ENCODE measurements around the gene TPSAB1.

TPSAB1 gene

GRCh38 chr16:1286513-1287094, 46.1 kb downstream of the TPSAB1 start:
- TF ChIP-seq CTCF (IDR thresholded peaks at IDR 0.05; ENCODE audit: insufficient read depth, low read length, poor library complexity, severe bottlenecking): no peak
- H3K27me3 ChIP-seq (replicated peaks; ENCODE audit: control insufficient read depth, insufficient read depth, low read length): no peaks in the 10 kb centered on the region; the same call in 1 of the 2 replicates

GRCh38 chr16:1287982-1288670, 47.6 kb downstream of the TPSAB1 start:
- no peaks in the 10 kb centered on the region for H3K36me3 ChIP-seq (ENCODE audit: control insufficient read depth, insufficient read depth, low read length)
- no peak for TF ChIP-seq CTCF (IDR thresholded peaks at IDR 0.05; ENCODE audit: insufficient read depth, low read length, poor library complexity, severe bottlenecking)
- DNase-seq (ENCODE audit: extremely low read depth, insufficient read length): no peak
- H3K27me3 ChIP-seq (replicated peaks; ENCODE audit: control insufficient read depth, insufficient read depth, low read length): no peaks in the 10 kb centered on the region; the same call in 1 of the 2 replicates
- H3K4me3 ChIP-seq (replicated peaks; ENCODE audit: low read depth, low read length): no peak overlapping the region

More at GRCh38 chr16:1286513-1287094, 46.1 kb downstream of the TPSAB1 start:
- Histone ChIP-seq H3K4me3 (replicated peaks; ENCODE audit: low read depth, low read length) (no peak overlapping the region), H3K36me3 (ENCODE audit: control insufficient read depth, insufficient read depth, low read length) (no peaks in the 10 kb centered on the region)
- DNase-seq (ENCODE audit: extremely low read depth, insufficient read length): no peak

DNA sequence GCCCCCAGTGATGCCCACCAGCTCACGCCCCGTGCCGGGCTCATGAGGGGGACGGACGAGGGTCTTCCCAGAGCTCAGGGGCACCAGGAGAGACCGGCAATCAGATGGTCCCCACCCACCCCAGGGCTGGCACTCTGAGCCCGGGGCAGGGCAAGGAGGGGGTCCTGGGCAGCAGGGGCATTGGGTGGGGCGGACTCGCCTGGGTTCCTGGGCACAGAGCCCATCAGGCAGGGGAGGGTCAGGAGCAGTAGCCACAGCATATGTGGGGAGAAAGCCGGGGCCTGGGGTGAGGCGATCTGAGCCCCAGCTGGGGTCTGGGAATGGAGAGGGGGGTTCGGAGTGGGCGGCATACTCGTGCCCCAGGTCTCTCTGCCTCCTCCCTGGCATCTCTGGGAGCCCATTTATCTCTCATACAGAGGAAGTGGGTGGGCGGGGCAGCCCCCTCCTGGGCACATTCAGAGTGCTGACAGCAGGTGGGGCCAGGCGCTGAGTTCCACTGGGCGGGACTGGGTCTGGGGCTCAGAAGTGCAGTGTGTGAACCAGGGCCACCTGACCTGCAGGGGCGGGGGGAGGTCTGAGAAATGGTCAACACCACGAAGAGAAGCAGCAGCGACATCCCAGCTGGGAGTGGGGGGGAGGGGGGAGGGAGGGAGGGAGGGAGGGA, 48.4 kb downstream of the TPSAB1 start:
- DNase-seq (ENCODE audit: extremely low read depth, insufficient read length): no peak
- Histone ChIP-seq H3K27me3 (replicated peaks; ENCODE audit: control insufficient read depth, insufficient read depth, low read length) (no peaks in the 10 kb centered on the region; the same call in 1 of the 2 replicates), H3K4me3 (replicated peaks; ENCODE audit: low read depth, low read length) (no peak overlapping the region), H3K36me3 (ENCODE audit: control insufficient read depth, insufficient read depth, low read length) (no peaks in the 10 kb centered on the region)
- TF ChIP-seq CTCF (IDR thresholded peaks at IDR 0.05; ENCODE audit: insufficient read depth, low read length, poor library complexity, severe bottlenecking): no peak

GRCh38 chr16:1289477-1289866, 49.0 kb downstream of the TPSAB1 start:
- Histone ChIP-seq H3K36me3 (ENCODE audit: control insufficient read depth, insufficient read depth, low read length) (no peaks in the 10 kb centered on the region), H3K4me3 (replicated peaks; ENCODE audit: low read depth, low read length) (no peak overlapping the region), H3K27me3 (replicated peaks; ENCODE audit: control insufficient read depth, insufficient read depth, low read length) (no peaks in the 10 kb centered on the region; the same call in 1 of the 2 replicates)
- no peak for TF ChIP-seq CTCF (IDR thresholded peaks at IDR 0.05; ENCODE audit: insufficient read depth, low read length, poor library complexity, severe bottlenecking)
- no peak for DNase-seq (ENCODE audit: extremely low read depth, insufficient read length)

DNA sequence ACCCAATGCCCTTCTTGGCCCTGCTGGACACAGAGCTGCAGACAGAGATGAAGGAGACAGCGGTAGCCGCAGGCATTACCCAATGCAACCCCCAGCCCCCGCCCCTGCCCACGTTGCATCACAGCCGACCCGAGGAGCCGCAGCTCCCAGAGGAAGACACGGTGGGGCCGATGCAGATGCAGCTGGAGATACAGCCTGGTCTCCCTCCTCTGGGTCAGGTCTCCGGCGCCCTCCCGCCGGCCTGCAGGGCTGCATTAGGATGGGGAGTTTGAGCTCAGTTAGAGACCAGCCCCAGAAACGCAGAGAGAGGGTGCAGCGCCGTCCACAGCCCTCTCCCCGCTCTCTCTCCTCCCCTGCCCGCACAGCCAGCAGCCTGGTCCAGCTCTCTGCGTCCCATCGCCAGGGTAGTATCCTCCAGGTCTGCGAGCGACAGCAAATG, 49.6 kb downstream of the TPSAB1 start:
- DNase-seq (ENCODE audit: extremely low read depth, insufficient read length): no peak
- H3K4me3 ChIP-seq (replicated peaks; ENCODE audit: low read depth, low read length): no peak overlapping the region
- TF ChIP-seq CTCF (IDR thresholded peaks at IDR 0.05; ENCODE audit: insufficient read depth, low read length, poor library complexity, severe bottlenecking): no peak

More for the DNA sequence above, 49.6 kb downstream of the TPSAB1 start:
- Histone ChIP-seq H3K27me3 (replicated peaks; ENCODE audit: control insufficient read depth, insufficient read depth, low read length) (no peaks in the 10 kb centered on the region; the same call in 1 of the 2 replicates), H3K36me3 (ENCODE audit: control insufficient read depth, insufficient read depth, low read length) (no peaks in the 10 kb centered on the region)
